Mesodermal cell (in vitro differentiated cells): ENCODE measurements around the gene STEAP3.

Source experiments
- H3K27ac ChIP-seq: 2 replicates; pipeline ENCODE4 v1.7.0; 2013; ENCODE audit warnings: mild to moderate bottlenecking, low read depth, low read length, moderate library complexity; ENCODE audit not compliant: severe bottlenecking
- H3K36me3 ChIP-seq: 2 replicates; pipeline ENCODE4 v1.7.1; 2013; ENCODE audit warnings: mild to moderate bottlenecking, low read length, moderate library complexity; ENCODE audit not compliant: control insufficient read depth, insufficient read depth
- H3K4me1 ChIP-seq: one replicate; pipeline ENCODE4 v1.7.1; 2013; ENCODE audit warnings: mild to moderate bottlenecking, low read length; ENCODE audit not compliant: insufficient read depth, control insufficient read depth, poor library complexity, severe bottlenecking
- H3K4me3 ChIP-seq: 2 replicates; pipeline ENCODE4 v1.7.0; 2013; ENCODE audit warnings: low read length, control low read depth, mild to moderate bottlenecking; ENCODE audit not compliant: insufficient read depth, poor library complexity, severe bottlenecking; ENCODE audit errors: extremely low read depth
- H3K9me3 ChIP-seq: 2 replicates; pipeline ENCODE4 v1.7.1; 2013; ENCODE audit warnings: mild to moderate bottlenecking, low read length, moderate library complexity; ENCODE audit not compliant: control insufficient read depth
- WGBS, 2 experiments: methylation state at CpG; one replicate each; pipeline ENCODE4 v1.1.5; 2013; ENCODE audit warnings: missing lambda C conversion rate in 2 of 2; ENCODE audit not compliant: insufficient coverage in 2 of 2; 5-methylcytosine and 5-hydroxymethylcytosine counted together

The STEAP3 gene

GRCh38 chr2:119255760-119256581 is 32.3 kb downstream of the STEAP3 start:
- H3K36me3 ChIP-seq = peaks cover 7% of the 10 kb centered on the region
- H3K27ac ChIP-seq = peak overlapping the region; percentile 81
- H3K4me3 ChIP-seq = no peak overlapping the region
- no peaks in the 10 kb centered on the region for H3K9me3 ChIP-seq
- WGBS, 2 experiments = 25 to 41% methylated on average over 5 to 8 of the region's 12 CpGs
- H3K4me1 ChIP-seq = peaks cover 58% of the 10 kb centered on the region

- peaks cover 7% of the 10 kb centered on the region for H3K36me3 ChIP-seq
- 100% methylated on average over 1 of the region's 2 CpGs; no CpG with 5 or more reads in 1 of the 2 experiments for WGBS, 2 experiments
- no peak overlapping the region for H3K4me3 ChIP-seq
- H3K4me1 ChIP-seq = peaks cover 58% of the 10 kb centered on the region
- H3K27ac ChIP-seq = peak overlapping the region; percentile 81
- H3K9me3 ChIP-seq = no peaks in the 10 kb centered on the region
These were observed 32.9 kb downstream of the STEAP3 start for GRCh38 chr2:119256582-119256921.

GRCh38 chr2:119257198-119257597 is 33.6 kb downstream of the STEAP3 start:
- 91 to 92% methylated on average over 8 to 9 of the region's 9 CpGs for WGBS, 2 experiments

GRCh38 chr2:119259296-119259860 is 35.7 kb downstream of the STEAP3 start:
- no peaks in the 10 kb centered on the region for H3K9me3 ChIP-seq
- H3K4me1 ChIP-seq = peaks cover 34% of the 10 kb centered on the region
- no peak overlapping the region for H3K4me3 ChIP-seq
- peaks cover 7% of the 10 kb centered on the region for H3K36me3 ChIP-seq
- 69 to 86% methylated on average over 4 of the region's 5 CpGs for WGBS, 2 experiments
- no peak overlapping the region for H3K27ac ChIP-seq

More at GRCh38 chr2:119257198-119257597, 33.6 kb downstream of the STEAP3 start:
- H3K27ac ChIP-seq = no peak overlapping the region
- H3K9me3 ChIP-seq = no peaks in the 10 kb centered on the region
- peaks cover 53% of the 10 kb centered on the region for H3K4me1 ChIP-seq
- H3K4me3 ChIP-seq = no peak overlapping the region
- H3K36me3 ChIP-seq = peaks cover 7% of the 10 kb centered on the region

- no peaks in the 10 kb centered on the region for H3K9me3 ChIP-seq
- no peak overlapping the region for H3K4me3 ChIP-seq
- H3K4me1 ChIP-seq = peaks cover 21% of the 10 kb centered on the region
- no peak overlapping the region for H3K27ac ChIP-seq
- WGBS, 2 experiments = 89 to 91% methylated on average over 8 to 9 of the region's 11 CpGs
- H3K36me3 ChIP-seq = no peaks in the 10 kb centered on the region
These were observed 37.2 kb downstream of the STEAP3 start for GRCh38 chr2:119260646-119261492.

- 90 to 99% methylated on average over 6 to 10 of the region's 17 CpGs for WGBS, 2 experiments
- H3K4me3 ChIP-seq = no peak overlapping the region
- H3K36me3 ChIP-seq = no peaks in the 10 kb centered on the region
- H3K4me1 ChIP-seq = peaks cover 13% of the 10 kb centered on the region
- H3K27ac ChIP-seq = no peak overlapping the region
- H3K9me3 ChIP-seq = no peaks in the 10 kb centered on the region
These were observed 38.0 kb downstream of the STEAP3 start for GRCh38 chr2:119261493-119262225.

- no peaks in the 10 kb centered on the region for H3K9me3 ChIP-seq
- 94 to 97% methylated on average over 11 to 23 of the region's 23 CpGs for WGBS, 2 experiments
These were observed 39.4 kb downstream of the STEAP3 start for GRCh38 chr2:119263025-119263424.

GRCh38 chr2:119263656-119264055 is 40.0 kb downstream of the STEAP3 start:
- 80 to 89% methylated on average over 3 of the region's 5 CpGs for WGBS, 2 experiments
- H3K27ac ChIP-seq = no peak overlapping the region

More at GRCh38 chr2:119263025-119263424, 39.4 kb downstream of the STEAP3 start:
- Histone ChIP-seq H3K4me3 (no peak overlapping the region), H3K36me3 (no peaks in the 10 kb centered on the region), H3K4me1 (no peaks in the 10 kb centered on the region), H3K27ac (no peak overlapping the region)

GRCh38 chr2:119264781-119265692 is 41.4 kb downstream of the STEAP3 start:
- Histone ChIP-seq H3K36me3 (no peaks in the 10 kb centered on the region), H3K9me3 (no peaks in the 10 kb centered on the region), H3K27ac (no peak overlapping the region), H3K4me3 (no peak overlapping the region), H3K4me1 (no peaks in the 10 kb centered on the region)
- 54 to 64% methylated on average over 7 to 10 of the region's 13 CpGs for WGBS, 2 experiments

More at GRCh38 chr2:119263656-119264055, 40.0 kb downstream of the STEAP3 start:
- H3K4me1 ChIP-seq = no peaks in the 10 kb centered on the region
- H3K9me3 ChIP-seq = no peaks in the 10 kb centered on the region
- H3K36me3 ChIP-seq = no peaks in the 10 kb centered on the region
- no peak overlapping the region for H3K4me3 ChIP-seq
